Osteocyte (in vitro differentiated cells): ENCODE data around the gene PLA2G3. TPM values are rescaled to one million over a fixed set of nuclear protein-coding genes. Genes with fewer than 3 reads are reported as not detected.
A peak's percentile ranks its signal among the peaks of the same experiment; 100 is the strongest.

Source experiments
- DNase-seq: peaks from one replicate; pipeline ENCODE4 v3.0.0; 2021; ENCODE audit warnings: mixed read lengths; ENCODE audit not compliant: unreplicated experiment; ENCODE audit errors: extremely low spot score
- H3K27ac Mint-ChIP-seq: one replicate; pipeline ENCODE4 v1.8.0; 2021; ENCODE audit warnings: mild to moderate bottlenecking, mixed read lengths; ENCODE audit not compliant: unreplicated experiment
- H3K27me3 Mint-ChIP-seq: one replicate; pipeline ENCODE4 v1.8.0; 2021; ENCODE audit warnings: mixed read lengths; ENCODE audit not compliant: unreplicated experiment
- H3K36me3 Mint-ChIP-seq: one replicate; pipeline ENCODE4 v1.8.0; 2021; ENCODE audit warnings: mixed read lengths; ENCODE audit not compliant: unreplicated experiment
- H3K4me1 Mint-ChIP-seq: one replicate; pipeline ENCODE4 v1.8.0; 2021; ENCODE audit warnings: mixed read lengths; ENCODE audit not compliant: unreplicated experiment
- H3K4me3 Mint-ChIP-seq: one replicate; pipeline ENCODE4 v1.8.0; 2021; ENCODE audit warnings: mild to moderate bottlenecking, moderate library complexity, mixed read lengths; ENCODE audit not compliant: unreplicated experiment
- H3K9me3 Mint-ChIP-seq: one replicate; pipeline ENCODE4 v1.8.0; 2021; ENCODE audit warnings: mixed read lengths; ENCODE audit not compliant: unreplicated experiment
- total RNA-seq: library from RNA; stranded (reverse); gene quantifications from 2 replicates; pipeline ENCODE4 v1.2.1, GENCODE V29; 2021
- TF ChIP-seq, protein P1 (sequence below): fragments of 200-600 bp; sonication (generic); IDR thresholded peaks from 2 replicates; pipeline ENCODE4 v1.5.0; 2021; ENCODE audit warnings: antibody characterized with exemption, mild to moderate bottlenecking, moderate library complexity

The PLA2G3 gene
- total RNA-seq, 1 donor from 2014 or later = not detected

DNA sequence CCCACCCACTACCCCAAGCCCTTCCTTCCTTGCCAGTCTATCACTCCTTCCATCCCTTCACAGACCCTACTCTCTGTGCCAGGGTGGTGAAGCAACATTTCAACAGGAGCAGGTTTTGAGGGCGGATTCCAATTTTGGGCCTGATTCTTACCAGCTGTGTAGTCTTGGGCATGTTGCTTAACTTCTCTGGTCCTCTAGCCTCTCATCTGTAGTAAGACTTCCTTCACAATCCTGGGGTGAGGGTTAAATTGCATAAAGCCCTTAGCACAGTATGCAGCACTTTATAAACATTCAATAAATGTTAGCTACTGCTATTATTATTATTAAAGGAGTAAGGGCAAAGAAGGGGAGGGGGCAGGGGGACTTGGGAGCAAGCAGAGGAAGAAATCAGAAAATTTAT is 14.7 kb upstream of the PLA2G3 start:
- peaks cover 6% of the 10 kb centered on the region for H3K4me1 Mint-ChIP-seq
- no peaks in the 10 kb centered on the region for H3K27me3 Mint-ChIP-seq
- no peaks in the 10 kb centered on the region for H3K9me3 Mint-ChIP-seq
- TF ChIP-seq, protein P1, sequence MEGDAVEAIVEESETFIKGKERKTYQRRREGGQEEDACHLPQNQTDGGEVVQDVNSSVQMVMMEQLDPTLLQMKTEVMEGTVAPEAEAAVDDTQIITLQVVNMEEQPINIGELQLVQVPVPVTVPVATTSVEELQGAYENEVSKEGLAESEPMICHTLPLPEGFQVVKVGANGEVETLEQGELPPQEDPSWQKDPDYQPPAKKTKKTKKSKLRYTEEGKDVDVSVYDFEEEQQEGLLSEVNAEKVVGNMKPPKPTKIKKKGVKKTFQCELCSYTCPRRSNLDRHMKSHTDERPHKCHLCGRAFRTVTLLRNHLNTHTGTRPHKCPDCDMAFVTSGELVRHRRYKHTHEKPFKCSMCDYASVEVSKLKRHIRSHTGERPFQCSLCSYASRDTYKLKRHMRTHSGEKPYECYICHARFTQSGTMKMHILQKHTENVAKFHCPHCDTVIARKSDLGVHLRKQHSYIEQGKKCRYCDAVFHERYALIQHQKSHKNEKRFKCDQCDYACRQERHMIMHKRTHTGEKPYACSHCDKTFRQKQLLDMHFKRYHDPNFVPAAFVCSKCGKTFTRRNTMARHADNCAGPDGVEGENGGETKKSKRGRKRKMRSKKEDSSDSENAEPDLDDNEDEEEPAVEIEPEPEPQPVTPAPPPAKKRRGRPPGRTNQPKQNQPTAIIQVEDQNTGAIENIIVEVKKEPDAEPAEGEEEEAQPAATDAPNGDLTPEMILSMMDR = no peak
- no peaks in the 10 kb centered on the region for H3K36me3 Mint-ChIP-seq
- H3K27ac Mint-ChIP-seq = no peak overlapping the region
- H3K4me3 Mint-ChIP-seq = no peak overlapping the region
- DNase-seq = no peak

DNA sequence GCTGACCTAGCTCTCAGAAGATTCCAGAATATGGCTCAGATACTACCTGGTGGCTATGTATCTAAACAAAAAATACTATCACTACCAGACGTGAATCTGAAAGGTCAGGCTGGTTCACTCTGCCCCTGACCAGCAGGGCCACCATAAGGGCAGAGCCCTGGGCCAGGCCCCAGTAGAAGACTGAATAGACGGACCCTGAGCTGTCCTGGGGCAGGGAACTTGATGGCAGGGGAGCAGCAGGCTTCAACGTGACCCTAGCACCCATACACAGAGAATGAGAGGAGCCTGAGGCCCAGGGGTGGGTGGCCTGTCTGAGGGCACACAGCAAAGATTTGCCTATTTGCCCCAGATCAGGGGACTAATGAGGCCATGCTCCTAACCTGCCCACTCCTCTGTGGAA is 13.0 kb upstream of the PLA2G3 start:
- Mint-ChIP-seq H3K4me3 (no peak overlapping the region), H3K36me3 (no peaks in the 10 kb centered on the region), H3K9me3 (no peaks in the 10 kb centered on the region), H3K27ac (no peak overlapping the region), H3K27me3 (no peaks in the 10 kb centered on the region), H3K4me1 (peaks cover 14% of the 10 kb centered on the region)
- TF ChIP-seq, protein P1 = no peak
- no peak for DNase-seq

DNA sequence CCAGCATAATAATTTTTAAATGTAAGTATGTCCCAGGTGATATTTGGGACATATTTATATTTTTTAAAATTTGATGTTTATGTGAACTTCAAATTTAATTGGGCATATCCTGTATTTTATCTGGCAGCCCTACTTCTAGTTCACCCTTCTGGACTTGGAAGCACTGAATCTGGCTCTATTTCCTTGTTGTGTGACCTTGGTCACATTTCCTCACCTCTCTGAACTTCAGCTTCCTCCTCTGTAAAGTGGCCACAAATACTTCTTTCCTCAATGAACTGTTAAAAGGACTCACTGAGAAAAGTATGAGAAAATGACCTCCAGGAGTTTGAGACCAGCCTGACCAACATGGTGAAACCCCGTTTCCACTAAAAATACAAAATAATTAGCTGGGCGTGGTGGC is 11.6 kb upstream of the PLA2G3 start:
- no peak overlapping the region for H3K27ac Mint-ChIP-seq
- no peaks in the 10 kb centered on the region for H3K9me3 Mint-ChIP-seq
- no peak for DNase-seq
- H3K4me1 Mint-ChIP-seq = peaks cover 14% of the 10 kb centered on the region
- no peaks in the 10 kb centered on the region for H3K36me3 Mint-ChIP-seq
- no peaks in the 10 kb centered on the region for H3K27me3 Mint-ChIP-seq
- TF ChIP-seq, protein P1 = no peak
- H3K4me3 Mint-ChIP-seq = no peak overlapping the region

DNA sequence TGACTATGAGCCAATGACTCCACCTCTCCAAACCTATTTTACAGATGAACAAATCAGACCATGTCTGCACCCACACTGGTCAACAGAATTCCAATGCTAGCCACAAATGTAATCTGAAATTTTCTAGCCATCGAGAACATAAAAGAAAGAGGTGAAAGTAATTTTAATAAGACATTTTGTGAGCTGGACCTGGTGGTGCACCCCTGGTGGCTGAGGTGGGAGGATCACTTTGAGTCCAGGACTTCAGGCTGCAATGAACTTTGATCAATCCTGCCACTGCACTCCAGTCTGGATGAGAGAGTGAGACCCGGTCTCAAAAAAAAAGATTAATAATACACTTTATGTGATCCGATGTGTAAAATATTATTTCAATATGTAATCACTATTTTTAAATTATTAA is 10.3 kb upstream of the PLA2G3 start:
- DNase-seq = no peak
- Mint-ChIP-seq H3K9me3 (no peaks in the 10 kb centered on the region), H3K4me3 (no peak overlapping the region), H3K36me3 (no peaks in the 10 kb centered on the region), H3K27ac (no peak overlapping the region), H3K27me3 (no peaks in the 10 kb centered on the region), H3K4me1 (peaks cover 13% of the 10 kb centered on the region)
- TF ChIP-seq, protein P1 = peak; percentile 38

DNA sequence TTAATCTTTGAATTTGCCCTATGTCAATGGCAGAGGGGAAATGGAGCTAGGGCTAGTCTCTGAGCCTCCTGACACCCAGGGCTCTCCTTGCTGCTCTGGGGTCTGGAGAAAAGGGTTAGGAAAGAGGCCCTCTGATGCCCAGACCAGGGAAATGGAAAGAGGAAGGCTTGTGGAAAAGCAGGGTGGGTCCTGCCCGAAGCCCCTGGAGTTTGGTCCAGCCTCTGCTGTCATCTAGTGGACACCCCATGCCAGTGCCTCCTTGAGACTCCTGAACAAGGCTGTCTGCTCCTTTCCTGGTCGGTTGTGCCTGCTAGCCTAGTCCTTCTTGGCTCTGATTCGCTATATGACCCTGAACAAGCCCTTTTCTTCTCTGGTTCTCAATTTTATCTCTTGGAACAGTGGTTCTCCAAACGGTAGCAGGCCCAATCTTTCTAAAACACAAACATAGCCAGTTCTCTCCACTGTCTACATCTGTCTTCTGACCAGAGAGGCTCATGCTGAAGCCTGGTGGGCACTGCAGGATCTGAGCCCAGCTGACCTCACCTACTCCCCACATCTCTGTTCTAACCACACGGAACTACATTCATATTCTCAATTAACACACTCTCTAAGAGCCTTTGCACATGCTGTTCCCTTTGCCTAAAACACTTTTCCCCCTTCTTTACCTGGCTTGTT is 8.8 kb upstream of the PLA2G3 start:
- H3K4me1 Mint-ChIP-seq = peaks cover 10% of the 10 kb centered on the region
- peak; percentile 92 for DNase-seq
- TF ChIP-seq, protein P1 = peak; percentile 93
- H3K27me3 Mint-ChIP-seq = no peaks in the 10 kb centered on the region
- H3K27ac Mint-ChIP-seq = peak overlapping the region; percentile 87
- no peaks in the 10 kb centered on the region for H3K36me3 Mint-ChIP-seq
- H3K4me3 Mint-ChIP-seq = no peak overlapping the region
- H3K9me3 Mint-ChIP-seq = peaks cover 10% of the 10 kb centered on the region
